ENCODE data around the gene URI1.
"Not testable (repeated sequence)": the region's sequence is repeated elsewhere in the genome, so short reads cannot be mapped to it uniquely, and the experiment has no call there.

The URI1 gene

DNA sequence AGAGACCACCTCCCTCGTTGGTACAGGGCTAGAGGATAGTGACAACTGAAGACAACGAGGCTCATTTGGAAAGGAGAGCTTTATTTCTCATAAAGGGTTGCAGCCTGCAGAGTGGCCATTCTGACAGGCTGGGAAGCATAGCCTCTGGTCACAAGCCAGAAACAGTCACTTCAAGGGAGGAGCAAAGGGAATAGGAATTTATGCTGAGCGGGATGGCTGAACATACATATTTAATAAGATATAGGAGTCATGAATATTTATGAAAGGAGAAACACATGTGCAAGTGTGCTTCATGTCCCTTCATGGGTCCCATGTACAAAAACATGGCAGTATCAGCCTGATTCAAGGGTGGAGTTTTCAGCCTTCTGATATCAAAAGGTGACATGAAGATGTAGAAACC is 27.1 kb upstream of the URI1 start:
- TF ChIP-seq, protein P1, sequence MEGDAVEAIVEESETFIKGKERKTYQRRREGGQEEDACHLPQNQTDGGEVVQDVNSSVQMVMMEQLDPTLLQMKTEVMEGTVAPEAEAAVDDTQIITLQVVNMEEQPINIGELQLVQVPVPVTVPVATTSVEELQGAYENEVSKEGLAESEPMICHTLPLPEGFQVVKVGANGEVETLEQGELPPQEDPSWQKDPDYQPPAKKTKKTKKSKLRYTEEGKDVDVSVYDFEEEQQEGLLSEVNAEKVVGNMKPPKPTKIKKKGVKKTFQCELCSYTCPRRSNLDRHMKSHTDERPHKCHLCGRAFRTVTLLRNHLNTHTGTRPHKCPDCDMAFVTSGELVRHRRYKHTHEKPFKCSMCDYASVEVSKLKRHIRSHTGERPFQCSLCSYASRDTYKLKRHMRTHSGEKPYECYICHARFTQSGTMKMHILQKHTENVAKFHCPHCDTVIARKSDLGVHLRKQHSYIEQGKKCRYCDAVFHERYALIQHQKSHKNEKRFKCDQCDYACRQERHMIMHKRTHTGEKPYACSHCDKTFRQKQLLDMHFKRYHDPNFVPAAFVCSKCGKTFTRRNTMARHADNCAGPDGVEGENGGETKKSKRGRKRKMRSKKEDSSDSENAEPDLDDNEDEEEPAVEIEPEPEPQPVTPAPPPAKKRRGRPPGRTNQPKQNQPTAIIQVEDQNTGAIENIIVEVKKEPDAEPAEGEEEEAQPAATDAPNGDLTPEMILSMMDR (IDR thresholded peaks at IDR 0.05; ENCODE audit: low read depth, low read length): no peak

DNA sequence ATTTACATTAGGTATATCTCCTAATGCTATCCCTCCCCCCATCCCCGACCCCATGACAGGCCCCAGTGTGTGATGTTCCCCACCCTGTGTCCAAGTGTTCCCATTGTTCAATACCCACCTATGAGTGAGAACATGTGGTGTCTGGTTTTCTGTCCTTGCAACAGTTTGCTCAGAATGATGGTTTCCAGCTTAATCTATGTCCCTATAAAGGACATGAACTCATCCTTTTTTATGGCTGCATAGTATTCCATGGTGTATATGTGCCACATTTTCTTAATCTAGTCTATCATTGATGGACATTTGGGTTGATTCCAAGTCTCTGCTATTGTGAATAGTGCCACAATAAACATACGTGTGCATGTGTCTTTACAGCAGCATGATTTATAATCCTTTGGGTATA is 26.2 kb upstream of the URI1 start:
- not testable (repeated sequence) for H3K4me3 ChIP-seq (ENCODE audit: low read depth, low read length)

More for the DNA sequence above, 27.1 kb upstream of the URI1 start:
- no peak overlapping the region for H3K4me3 ChIP-seq (ENCODE audit: low read depth, low read length)

DNA sequence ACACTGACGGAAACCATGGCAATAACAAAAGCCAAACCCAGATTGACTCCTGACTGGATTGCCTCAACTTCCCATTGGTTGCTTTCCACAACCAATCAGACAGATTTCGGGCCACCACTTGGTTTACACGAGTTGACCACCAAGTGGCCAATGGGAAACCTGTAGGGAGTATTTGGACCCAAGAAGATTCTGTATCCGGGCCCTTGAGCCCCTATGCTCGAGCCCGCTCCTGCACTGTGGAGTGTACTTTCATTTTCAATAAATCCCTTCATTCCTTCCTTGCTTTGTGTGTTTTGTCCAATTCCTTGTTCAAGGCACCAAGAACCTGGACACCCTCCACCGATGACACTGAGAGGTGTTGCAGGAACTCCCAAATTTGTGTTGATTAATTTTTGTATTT is 24.1 kb upstream of the URI1 start:
- TF ChIP-seq, protein P1 (IDR thresholded peaks at IDR 0.05; ENCODE audit: low read depth, low read length): no peak
- no peak overlapping the region for H3K4me3 ChIP-seq (ENCODE audit: low read depth, low read length)

DNA sequence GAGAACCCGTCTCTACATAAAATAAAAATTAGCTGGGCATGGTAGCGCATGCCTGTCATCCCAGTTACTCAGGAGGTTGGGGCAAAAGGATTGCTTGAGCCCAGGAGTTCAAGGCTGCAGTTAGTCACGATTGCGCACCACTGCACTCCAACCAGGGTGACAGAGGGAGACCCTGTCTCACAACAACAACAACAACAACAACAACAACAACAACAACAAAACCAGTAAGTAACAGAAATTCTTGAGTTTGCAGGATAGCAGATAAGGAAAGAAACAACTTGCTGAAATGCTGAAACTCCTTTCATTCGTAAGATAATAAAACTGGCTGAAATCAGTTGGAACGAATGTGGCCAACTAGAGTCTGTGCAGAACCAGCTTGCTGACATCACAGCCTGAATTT is 23.1 kb upstream of the URI1 start:
- TF ChIP-seq, protein P1 (IDR thresholded peaks at IDR 0.05; ENCODE audit: low read depth, low read length): no peak
- H3K4me3 ChIP-seq (ENCODE audit: low read depth, low read length): no peak overlapping the region

DNA sequence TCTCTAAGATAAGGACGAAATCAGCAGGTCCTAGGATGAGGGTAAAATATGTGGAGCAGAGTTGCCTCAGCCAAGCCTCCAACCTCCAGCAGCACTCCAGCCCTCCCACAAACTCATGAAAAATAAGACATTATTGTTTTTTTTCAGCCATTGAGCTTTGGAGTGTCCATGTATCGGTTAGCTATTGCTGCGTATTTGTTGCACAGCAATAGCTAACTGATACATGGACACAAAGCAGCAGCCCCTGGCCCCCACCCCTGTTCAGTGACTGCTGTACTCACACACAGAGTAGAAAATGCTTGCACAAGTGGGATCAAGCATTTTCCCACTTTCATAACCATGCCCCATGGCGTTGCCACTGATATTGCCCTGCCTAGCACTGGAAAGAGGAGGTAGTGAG is 19.1 kb upstream of the URI1 start:
- TF ChIP-seq, protein P1 (IDR thresholded peaks at IDR 0.05; ENCODE audit: low read depth, low read length): no peak

DNA sequence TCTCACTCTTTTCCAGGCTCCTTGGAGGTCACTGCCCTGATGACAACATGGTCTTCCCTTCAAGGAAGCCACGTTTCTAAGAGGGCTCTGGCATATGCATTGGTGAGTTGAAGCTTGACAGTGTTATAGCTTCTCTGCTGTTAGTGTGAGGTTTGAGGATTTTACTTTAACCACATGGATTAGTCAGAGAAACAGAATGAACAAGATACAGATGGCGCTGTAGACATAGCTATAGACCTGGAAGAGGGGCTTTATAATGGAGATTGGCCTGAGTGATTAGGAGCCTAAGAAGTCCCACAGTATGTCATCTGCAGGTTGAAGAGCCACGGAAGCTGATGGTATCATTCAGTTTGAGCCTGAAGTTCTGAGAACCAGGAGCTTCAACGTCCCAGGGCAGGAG is 18.4 kb upstream of the URI1 start:
- TF ChIP-seq, protein P1 (IDR thresholded peaks at IDR 0.05; ENCODE audit: low read depth, low read length): no peak
- H3K4me3 ChIP-seq (ENCODE audit: low read depth, low read length): no peak overlapping the region

More for the DNA sequence above, 19.1 kb upstream of the URI1 start:
- H3K4me3 ChIP-seq (ENCODE audit: low read depth, low read length): no peak overlapping the region

DNA sequence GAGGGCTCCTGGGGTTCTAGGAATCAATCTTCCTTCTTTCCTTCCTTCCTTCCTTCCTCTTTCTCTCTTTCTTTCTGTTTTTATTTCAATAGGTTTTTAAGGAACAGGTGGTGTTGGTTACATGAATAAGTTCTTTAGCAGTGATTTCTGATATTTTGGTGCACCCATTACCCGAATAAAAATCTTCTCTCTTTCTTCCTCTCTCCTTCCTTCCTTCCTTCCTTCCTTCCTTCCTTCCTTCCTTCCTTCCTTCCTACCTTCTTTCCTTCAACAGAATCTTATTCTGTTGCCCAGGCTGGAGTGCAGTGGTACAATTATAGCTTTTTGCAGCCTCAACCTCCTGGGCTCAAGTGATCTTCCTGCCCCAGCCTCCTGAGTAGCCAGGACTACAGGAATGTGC is 16.0 kb upstream of the URI1 start:
- TF ChIP-seq, protein P1 (IDR thresholded peaks at IDR 0.05; ENCODE audit: low read depth, low read length): no peak
- no peak overlapping the region for H3K4me3 ChIP-seq (ENCODE audit: low read depth, low read length)

DNA sequence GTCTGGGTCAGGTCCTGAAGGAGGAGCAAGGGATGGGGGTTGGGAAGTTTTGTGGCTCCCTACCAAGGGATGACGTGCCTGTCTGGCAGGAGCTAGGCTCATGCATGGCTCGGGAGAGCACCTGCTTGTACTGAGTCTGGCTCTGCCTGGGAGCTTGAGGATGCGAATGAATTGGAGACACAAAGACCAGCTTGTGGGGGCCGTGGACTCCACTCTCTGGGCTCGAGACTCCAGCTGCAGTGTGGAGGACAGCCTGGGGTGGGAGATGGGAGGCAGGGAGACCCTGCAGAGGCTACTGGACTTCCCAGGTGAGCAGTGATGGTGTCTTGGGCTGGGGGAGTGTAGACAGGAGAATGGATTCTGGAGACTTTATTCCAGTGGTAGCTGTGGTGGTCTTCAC is 15.2 kb upstream of the URI1 start:
- H3K4me3 ChIP-seq (ENCODE audit: low read depth, low read length): no peak overlapping the region
- TF ChIP-seq, protein P1 (IDR thresholded peaks at IDR 0.05; ENCODE audit: low read depth, low read length): no peak

Data from WI38 (cell line).